ENCODE measurements around the gene SCAMP1.
"Not testable (repeated sequence)": the region's sequence is repeated elsewhere in the genome, so short reads cannot be mapped to it uniquely, and the experiment has no call there.

Gene SCAMP1

DNA sequence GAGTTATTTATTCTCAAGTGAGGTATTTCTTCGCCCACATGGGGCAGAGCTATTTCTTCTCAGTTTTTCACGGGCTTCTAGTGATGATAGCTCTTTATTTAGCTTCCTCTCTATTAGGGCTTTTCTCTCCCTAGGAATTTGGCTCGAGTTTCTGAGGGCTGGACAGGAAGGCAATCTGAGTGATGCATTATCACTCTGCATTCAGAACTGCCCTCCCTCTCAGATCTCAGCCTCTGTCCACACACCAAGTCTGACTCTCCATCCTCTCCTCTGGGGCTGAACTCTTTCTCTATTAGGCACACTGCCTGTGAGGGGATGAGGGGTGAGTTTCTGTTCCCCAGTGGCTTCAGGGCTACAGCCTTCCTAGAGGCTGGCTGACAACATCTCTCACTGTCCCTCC lies 14.9 kb upstream of the SCAMP1 start:
- H3K79me2 ChIP-seq, result no peaks in the 10 kb centered on the region
- H3K27ac ChIP-seq, result no peak overlapping the region
- no peaks in the 10 kb centered on the region for H3K36me3 ChIP-seq (ENCODE audit: control insufficient read depth, insufficient read depth, low read length)
- no peaks in the 10 kb centered on the region for H3K27me3 ChIP-seq (ENCODE audit: control insufficient read depth, insufficient read depth, low read length)
- H3K9ac ChIP-seq, result no peak overlapping the region
- H2AFZ ChIP-seq, result no peak overlapping the region
- TF ChIP-seq, protein P1, sequence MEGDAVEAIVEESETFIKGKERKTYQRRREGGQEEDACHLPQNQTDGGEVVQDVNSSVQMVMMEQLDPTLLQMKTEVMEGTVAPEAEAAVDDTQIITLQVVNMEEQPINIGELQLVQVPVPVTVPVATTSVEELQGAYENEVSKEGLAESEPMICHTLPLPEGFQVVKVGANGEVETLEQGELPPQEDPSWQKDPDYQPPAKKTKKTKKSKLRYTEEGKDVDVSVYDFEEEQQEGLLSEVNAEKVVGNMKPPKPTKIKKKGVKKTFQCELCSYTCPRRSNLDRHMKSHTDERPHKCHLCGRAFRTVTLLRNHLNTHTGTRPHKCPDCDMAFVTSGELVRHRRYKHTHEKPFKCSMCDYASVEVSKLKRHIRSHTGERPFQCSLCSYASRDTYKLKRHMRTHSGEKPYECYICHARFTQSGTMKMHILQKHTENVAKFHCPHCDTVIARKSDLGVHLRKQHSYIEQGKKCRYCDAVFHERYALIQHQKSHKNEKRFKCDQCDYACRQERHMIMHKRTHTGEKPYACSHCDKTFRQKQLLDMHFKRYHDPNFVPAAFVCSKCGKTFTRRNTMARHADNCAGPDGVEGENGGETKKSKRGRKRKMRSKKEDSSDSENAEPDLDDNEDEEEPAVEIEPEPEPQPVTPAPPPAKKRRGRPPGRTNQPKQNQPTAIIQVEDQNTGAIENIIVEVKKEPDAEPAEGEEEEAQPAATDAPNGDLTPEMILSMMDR (IDR thresholded peaks at IDR 0.05), result no peak
- H3K9me3 ChIP-seq (ENCODE audit: control insufficient read depth, low read length), result no peaks in the 10 kb centered on the region
- H3K4me2 ChIP-seq (ENCODE audit: low read length), result no peak overlapping the region
- no peaks in the 10 kb centered on the region for H3K4me1 ChIP-seq
- H3K4me3 ChIP-seq (ENCODE audit: low read depth, low read length), result no peak overlapping the region

DNA sequence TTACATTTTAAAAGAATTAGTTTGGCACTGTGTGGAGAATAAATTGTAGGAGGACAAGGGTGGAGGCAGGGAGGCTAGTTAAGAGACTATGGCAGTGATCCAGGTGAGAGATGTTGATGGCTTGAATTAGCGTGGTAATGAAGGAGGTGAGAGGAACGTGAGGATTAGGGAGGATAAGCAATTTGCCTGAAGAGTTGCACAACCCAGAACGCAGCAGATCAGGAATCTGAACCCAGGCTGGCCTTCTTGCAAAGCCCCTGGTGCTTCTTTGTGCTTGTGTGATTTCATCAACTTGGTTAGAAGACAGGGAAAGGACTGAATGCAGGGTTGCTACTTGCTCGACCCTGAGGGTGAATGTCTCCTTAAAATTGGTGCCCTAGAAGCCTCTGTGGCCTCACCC lies 6.9 kb upstream of the SCAMP1 start:
- H3K9me3 ChIP-seq (ENCODE audit: control insufficient read depth, low read length), result no peaks in the 10 kb centered on the region
- TF ChIP-seq, protein P1 (IDR thresholded peaks at IDR 0.05), result no peak
- H3K27ac ChIP-seq, result no peak overlapping the region
- no peak overlapping the region for H3K9ac ChIP-seq
- no peaks in the 10 kb centered on the region for H3K79me2 ChIP-seq
- no peak overlapping the region for H2AFZ ChIP-seq
- no peaks in the 10 kb centered on the region for H3K4me1 ChIP-seq
- no peaks in the 10 kb centered on the region for H3K27me3 ChIP-seq (ENCODE audit: control insufficient read depth, insufficient read depth, low read length)
- no peak overlapping the region for H3K4me2 ChIP-seq (ENCODE audit: low read length)
- no peak overlapping the region for H3K4me3 ChIP-seq (ENCODE audit: low read depth, low read length)
- no peaks in the 10 kb centered on the region for H3K36me3 ChIP-seq (ENCODE audit: control insufficient read depth, insufficient read depth, low read length)

DNA sequence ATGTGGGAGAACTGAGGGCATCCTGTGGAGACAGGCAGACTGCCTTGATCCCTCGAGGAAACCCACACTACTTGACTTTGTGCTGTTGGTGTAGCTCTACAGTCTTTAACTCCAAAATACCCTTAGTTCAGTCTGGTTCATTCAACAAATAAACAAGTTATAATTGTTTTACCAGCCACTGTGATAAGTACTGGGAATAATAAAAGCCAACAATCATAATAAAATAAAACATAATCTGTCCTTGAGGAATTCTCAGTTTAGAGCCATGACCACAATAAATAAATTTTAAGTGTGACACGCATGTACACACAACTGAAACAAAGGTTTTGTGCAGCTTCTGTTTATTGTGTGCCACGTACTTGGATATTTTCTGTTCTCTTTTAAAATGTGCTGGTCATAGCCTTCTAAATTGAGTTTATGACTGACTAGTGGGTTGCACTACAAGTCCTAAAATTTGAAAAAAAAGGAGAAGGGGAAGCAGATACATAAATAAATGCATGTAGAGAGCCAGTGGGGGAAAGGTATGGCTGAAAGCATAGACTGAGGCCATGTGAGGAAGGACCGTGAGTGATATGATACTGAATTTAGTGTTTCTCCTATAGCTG lies 6.2 kb upstream of the SCAMP1 start:
- TF ChIP-seq, protein P1 (IDR thresholded peaks at IDR 0.05), result no peak
- Histone ChIP-seq H3K27me3 (ENCODE audit: control insufficient read depth, insufficient read depth, low read length) (no peaks in the 10 kb centered on the region), H3K9me3 (ENCODE audit: control insufficient read depth, low read length) (no peaks in the 10 kb centered on the region), H3K9ac (no peak overlapping the region), H3K4me3 (ENCODE audit: low read depth, low read length) (no peak overlapping the region), H3K27ac (no peak overlapping the region), H3K4me1 (no peaks in the 10 kb centered on the region), H3K79me2 (no peaks in the 10 kb centered on the region), H2AFZ (no peak overlapping the region), H3K36me3 (ENCODE audit: control insufficient read depth, insufficient read depth, low read length) (no peaks in the 10 kb centered on the region), H3K4me2 (ENCODE audit: low read length) (no peak overlapping the region)

DNA sequence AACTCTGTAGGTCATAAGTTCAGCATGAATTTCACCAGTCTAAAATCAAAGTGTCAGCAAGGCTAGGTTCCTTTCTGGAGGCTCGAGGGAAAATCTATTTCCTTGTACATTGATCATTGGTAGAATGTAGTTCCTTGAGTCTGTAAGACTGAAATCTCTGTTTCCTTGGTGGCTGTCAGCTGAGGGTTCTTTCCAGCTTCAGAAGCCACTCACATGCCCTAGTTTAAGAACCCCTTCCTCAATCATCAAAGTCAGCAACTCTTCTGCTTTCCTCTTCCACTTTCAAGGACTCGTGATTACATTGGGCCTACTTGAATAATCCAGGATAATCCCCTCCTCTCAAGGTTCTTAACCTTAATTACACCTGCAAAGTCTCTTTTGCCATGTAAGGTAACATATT lies 4.9 kb upstream of the SCAMP1 start:
- no peaks in the 10 kb centered on the region for H3K9me3 ChIP-seq (ENCODE audit: control insufficient read depth, low read length)
- H3K4me3 ChIP-seq (ENCODE audit: low read depth, low read length), result no peak overlapping the region
- no peak overlapping the region for H2AFZ ChIP-seq
- H3K27me3 ChIP-seq (ENCODE audit: control insufficient read depth, insufficient read depth, low read length), result no peaks in the 10 kb centered on the region
- H3K4me1 ChIP-seq, result no peaks in the 10 kb centered on the region
- H3K27ac ChIP-seq, result no peak overlapping the region
- H3K79me2 ChIP-seq, result peaks cover under 1% of the 10 kb centered on the region
- no peaks in the 10 kb centered on the region for H3K36me3 ChIP-seq (ENCODE audit: control insufficient read depth, insufficient read depth, low read length)
- TF ChIP-seq, protein P1 (IDR thresholded peaks at IDR 0.05), result no peak
- H3K4me2 ChIP-seq (ENCODE audit: low read length), result no peak overlapping the region
- H3K9ac ChIP-seq, result no peak overlapping the region

DNA sequence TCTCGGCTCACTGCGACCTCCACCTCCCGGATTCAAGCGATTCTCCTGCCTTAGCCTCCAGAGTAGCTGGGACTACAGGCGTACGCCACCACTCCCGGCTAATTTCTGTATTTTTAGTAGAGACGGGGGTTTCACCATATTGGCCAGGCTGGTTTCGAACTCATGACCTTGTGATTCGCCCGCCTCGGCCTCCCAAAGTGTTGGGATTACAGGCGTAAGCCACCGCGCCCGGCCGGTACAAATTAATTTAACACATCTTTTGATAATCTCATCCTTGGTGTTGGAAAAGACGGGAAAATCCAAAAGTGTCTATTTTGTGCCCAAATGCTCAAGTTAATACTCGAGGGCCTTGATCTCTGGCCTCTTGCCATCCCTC lies 974 bp upstream of the SCAMP1 start:
- H3K27me3 ChIP-seq (ENCODE audit: control insufficient read depth, insufficient read depth, low read length); H3K9me3 ChIP-seq (ENCODE audit: control insufficient read depth, low read length); H3K9ac ChIP-seq; H3K4me1 ChIP-seq; H3K36me3 ChIP-seq (ENCODE audit: control insufficient read depth, insufficient read depth, low read length): not testable (repeated sequence)
- peak overlapping the region; percentile 97 for H2AFZ ChIP-seq
- H3K79me2 ChIP-seq, result peaks cover 12% of the 10 kb centered on the region
- peak overlapping the region; percentile 93 for H3K27ac ChIP-seq
- peak overlapping the region; percentile 92 for H3K4me3 ChIP-seq (ENCODE audit: low read depth, low read length)
- peak overlapping the region; percentile 93 for H3K4me2 ChIP-seq (ENCODE audit: low read length)

Measured in parathyroid adenoma (tissue), 2 donors.